Activated naive CD4-positive, alpha-beta T cell treated with anti-CD3 and anti-CD28 coated beads, Interleukin-2, amount 50 U/mL, for 72 hours (primary cell): ENCODE measurements around the gene MAN1A1. TPM values are rescaled to one million over a fixed set of nuclear protein-coding genes. Genes with fewer than 3 reads are reported as not detected.
"Not testable (repeated sequence)": the region's sequence is repeated elsewhere in the genome, so short reads cannot be mapped to it uniquely, and the experiment has no call there.

ENCODE experiments used
- ATAC-seq, 2 donors: fragments of 150-1000 bp; cut with Tn5 transposase; 2 replicates each; pipeline ENCODE4 v1.10.0; 2021; ENCODE audit warnings: mild to moderate bottlenecking in 2 of 2, moderate library complexity in 2 of 2
- DNase-seq, 2 donors: peaks; one replicate each; pipeline ENCODE4 v3.0.0; 2021 to 2022; ENCODE audit warnings: low spot score in 2 of 2
- H3K27ac Mint-ChIP-seq, 2 donors: one replicate each; pipeline ENCODE4 v1.8.0; 2022; ENCODE audit warnings: mild to moderate bottlenecking in 2 of 2, mixed read lengths in 2 of 2
- H3K36me3 Mint-ChIP-seq, 2 donors: one replicate each; pipeline ENCODE4 v1.8.0; 2022; ENCODE audit warnings: mixed read lengths in 2 of 2
- H3K9me3 Mint-ChIP-seq, 2 donors: one replicate each; pipeline ENCODE4 v1.8.0; 2022; ENCODE audit warnings: mixed read lengths in 2 of 2
- total RNA-seq, 2 donors: library from RNA; stranded (reverse); gene quantifications; one replicate each; pipeline ENCODE4 v1.2.3, GENCODE V29; 2022

The MAN1A1 gene
- total RNA-seq, 2 donors from 2014 or later: 18.6 to 25.9 TPM

DNA sequence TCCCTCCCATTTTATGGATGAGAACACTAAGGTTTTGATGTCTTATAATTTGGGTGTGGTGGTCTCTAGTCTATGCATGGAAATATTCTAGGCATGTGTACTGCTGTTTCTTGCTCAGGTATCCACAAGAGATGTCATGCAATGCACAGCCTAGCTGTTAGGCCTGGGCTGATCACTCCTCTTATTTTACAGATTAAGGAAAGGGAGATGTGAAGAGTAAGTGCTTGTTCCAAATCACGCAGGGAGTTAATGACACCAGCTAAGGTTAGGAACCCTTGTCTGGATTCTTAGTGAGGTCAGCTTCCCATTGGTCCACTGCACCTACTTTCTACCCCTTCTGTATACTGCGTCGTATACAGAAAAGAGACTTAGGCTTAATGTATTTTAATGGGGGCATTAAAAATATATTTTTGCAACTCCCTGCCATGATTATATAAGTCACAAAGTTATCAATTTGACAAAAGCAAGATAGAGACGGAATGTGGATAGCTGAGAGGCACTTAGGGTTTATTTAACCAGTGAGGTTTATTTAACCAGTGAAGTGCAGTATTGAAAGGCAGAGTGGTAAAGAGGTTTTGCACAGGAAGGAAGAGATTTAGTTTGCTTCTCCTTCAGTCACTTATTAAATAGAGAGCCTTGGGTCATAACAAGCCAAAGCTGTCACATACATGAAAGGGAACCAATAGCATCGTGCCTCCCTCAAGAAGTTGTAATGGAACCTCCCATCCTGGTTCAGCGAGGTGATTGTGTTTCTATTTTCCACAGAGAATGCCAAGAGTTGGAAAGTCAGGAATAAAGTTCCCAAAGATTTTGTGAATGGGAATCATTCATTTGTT is 176.1 kb downstream of the MAN1A1 start:
- ATAC-seq: no peak
- Mint-ChIP-seq H3K27ac (peak overlapping the region in 1 of 2 donors; percentile 30), H3K9me3 (no peaks in the 10 kb centered on the region), H3K36me3 (no peaks in the 10 kb centered on the region)
- DNase-seq: no peak

DNA sequence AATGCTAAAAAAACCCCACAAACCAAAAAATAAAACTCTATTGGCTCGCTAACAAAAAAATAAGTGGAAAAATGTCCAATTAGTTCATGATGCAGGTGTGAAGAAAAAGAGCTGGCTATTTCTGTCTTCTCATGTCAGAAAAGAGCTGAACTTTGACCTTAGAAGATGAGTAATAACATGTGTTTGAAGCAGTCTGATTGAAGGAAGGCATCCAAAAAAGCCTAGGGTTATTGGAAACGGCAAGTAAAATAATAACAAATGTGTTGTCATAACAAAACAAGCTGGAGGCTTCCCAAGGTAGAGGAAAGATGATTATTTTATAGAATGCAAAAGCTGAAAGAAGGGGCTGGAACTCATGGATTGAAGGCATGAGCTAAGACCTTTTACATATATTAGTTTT is 176.7 kb downstream of the MAN1A1 start:
- Mint-ChIP-seq H3K9me3 (no peaks in the 10 kb centered on the region), H3K27ac (no peak overlapping the region), H3K36me3 (no peaks in the 10 kb centered on the region)
- no peak for DNase-seq
- ATAC-seq: no peak

- ATAC-seq (no peak), DNase-seq (no peak)
- Mint-ChIP-seq H3K27ac (no peak overlapping the region), H3K36me3 (no peaks in the 10 kb centered on the region), H3K9me3 (no peaks in the 10 kb centered on the region)
Measured at GRCh38 chr6:119171864-119172588, 177.5 kb downstream of the MAN1A1 start.

DNA sequence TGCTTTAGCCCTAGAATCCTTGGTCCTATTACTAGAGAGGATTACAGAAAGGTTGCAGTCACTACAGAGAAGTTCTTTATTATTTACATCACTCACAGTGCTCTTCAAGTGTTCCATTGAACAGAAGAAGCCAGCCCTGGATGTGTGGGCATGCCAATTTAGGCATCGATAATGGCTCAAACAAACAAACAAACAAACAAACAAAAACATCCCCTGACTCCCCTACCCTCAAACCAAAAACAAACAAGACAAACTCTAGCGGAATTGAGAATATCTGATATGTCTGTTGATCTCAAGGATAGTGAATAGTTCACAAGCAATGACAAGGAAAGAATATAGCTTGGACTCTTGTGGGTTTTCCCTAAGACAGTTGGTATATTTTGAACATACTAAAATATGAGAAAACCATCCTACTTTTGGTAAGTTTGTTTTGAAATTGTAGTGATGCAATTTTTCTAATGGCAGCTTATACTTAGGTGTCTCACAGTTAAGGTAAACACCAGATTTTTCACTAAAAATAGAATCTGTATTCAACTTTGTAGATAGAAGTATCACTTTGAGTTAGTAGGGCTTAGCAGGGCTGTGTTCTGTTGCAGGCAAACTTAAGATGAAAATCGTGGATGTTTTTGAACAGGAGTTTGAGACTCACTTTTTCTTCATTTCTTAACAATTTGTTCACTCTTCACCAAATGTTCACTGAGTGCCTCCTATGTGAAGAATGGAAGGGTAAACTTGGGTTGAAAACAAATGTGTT is 178.3 kb downstream of the MAN1A1 start:
- no peak overlapping the region for H3K27ac Mint-ChIP-seq
- no peaks in the 10 kb centered on the region for H3K36me3 Mint-ChIP-seq
- peaks cover 0 to 6% of the 10 kb centered on the region in 2 donors for H3K9me3 Mint-ChIP-seq
- no peak for ATAC-seq
- no peak for DNase-seq

GRCh38 chr6:119170447-119171087 is 179.0 kb downstream of the MAN1A1 start:
- Mint-ChIP-seq H3K9me3 (peaks cover 0 to 6% of the 10 kb centered on the region in 2 donors), H3K36me3 (no peaks in the 10 kb centered on the region), H3K27ac (no peak overlapping the region)
- ATAC-seq: no peak
- no peak for DNase-seq

DNA sequence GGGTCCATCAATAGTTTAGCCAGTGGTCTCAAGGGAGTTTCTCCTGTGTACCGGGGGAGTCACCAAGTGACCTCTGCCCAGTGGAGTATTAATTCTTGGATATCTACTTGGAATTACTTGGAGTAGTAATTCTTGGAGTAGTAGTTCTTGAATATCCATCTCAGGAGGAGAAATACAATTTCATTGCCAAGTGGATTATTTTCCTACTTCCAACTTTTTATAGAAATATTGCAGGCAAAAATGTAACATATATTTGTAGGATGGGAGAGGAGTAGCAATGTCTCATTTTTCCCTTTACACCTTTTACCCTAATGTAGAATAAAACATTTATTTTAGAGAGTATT is 179.5 kb downstream of the MAN1A1 start:
- H3K36me3 Mint-ChIP-seq: no peaks in the 10 kb centered on the region
- ATAC-seq (no peak), DNase-seq (no peak)
- peaks cover 0 to 6% of the 10 kb centered on the region in 2 donors for H3K9me3 Mint-ChIP-seq
- no peak overlapping the region for H3K27ac Mint-ChIP-seq

- ATAC-seq, H3K36me3 Mint-ChIP-seq, H3K9me3 Mint-ChIP-seq, H3K27ac Mint-ChIP-seq, DNase-seq: not testable (repeated sequence)
Measured at GRCh38 chr6:119169355-119169754, 180.2 kb downstream of the MAN1A1 start.

DNA sequence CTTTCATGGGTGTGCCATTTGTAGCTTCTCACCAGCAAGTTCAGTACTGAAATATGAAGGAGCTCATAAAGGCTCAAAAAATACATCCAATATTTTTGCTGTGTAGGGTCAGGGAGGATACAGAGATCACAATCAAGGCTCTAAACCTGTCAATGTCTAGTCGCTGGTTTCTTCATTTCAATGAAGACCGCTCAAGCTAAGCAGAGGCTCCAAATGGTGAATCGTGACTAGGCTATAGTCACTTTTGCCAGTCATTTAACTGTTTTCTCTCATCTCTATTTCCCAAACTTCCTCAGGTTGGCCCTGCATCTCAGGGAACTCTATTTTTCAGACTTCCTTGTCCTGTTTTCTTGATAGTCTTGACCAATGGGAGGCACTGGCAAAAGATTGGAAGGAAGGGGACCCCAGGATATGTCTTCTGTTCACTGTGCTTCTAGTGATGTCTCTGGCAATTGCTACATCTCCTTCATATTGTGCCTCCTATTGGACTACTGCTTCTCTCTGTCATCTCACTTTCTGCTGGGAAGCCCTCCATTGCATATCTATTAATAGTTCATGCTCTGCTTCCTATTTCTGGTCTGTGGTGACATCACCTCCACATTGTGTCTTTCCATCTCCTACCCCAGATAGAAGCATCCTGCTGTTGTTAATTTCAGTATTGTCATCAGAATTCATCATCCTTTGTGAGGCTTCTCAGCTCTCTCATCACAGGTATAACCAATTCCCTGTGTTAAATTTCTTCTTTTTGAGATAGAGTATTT is 183.4 kb downstream of the MAN1A1 start:
- no peaks in the 10 kb centered on the region for H3K36me3 Mint-ChIP-seq
- peaks cover 0 to 6% of the 10 kb centered on the region in 2 donors for H3K9me3 Mint-ChIP-seq
- ATAC-seq: no peak
- no peak overlapping the region for H3K27ac Mint-ChIP-seq
- no peak for DNase-seq

- Mint-ChIP-seq H3K27ac (no peak overlapping the region), H3K9me3 (peaks cover 0 to 6% of the 10 kb centered on the region in 2 donors), H3K36me3 (no peaks in the 10 kb centered on the region)
- DNase-seq (no peak), ATAC-seq (no peak)
Measured at GRCh38 chr6:119163006-119163405, 186.6 kb downstream of the MAN1A1 start.

DNA sequence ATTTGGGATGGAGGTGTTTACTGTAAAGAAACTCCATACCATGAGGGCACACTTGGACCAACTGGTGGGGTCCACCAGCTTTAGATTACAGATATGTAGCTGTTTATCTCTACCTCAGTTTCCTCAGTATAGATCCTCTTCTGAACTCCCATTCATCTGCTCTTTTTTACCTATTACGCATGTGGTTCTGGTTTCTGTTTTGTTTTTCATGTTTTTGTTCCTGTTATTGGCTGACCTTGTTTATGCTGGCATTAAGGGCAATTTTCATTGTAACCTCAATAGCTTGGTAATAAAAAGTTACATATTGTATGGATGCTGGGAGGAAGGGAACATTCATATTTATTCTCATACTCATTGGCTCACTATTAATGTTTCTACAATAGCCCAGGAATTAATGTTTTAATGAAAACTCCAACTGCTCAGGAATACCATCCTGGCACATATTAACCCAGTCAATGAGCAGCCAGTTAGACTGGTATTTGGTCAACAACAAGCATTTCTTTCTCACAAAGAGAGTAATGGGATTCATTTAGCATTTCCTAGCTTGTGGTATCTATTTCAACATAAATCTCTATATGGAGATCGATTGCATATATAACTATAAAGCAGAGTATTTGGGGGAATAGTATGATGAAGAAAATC is 187.3 kb downstream of the MAN1A1 start:
- Mint-ChIP-seq H3K27ac (peak overlapping the region in 1 of 2 donors; percentile 11), H3K9me3 (peaks cover 0 to 6% of the 10 kb centered on the region in 2 donors), H3K36me3 (no peaks in the 10 kb centered on the region)
- ATAC-seq (no peak), DNase-seq (no peak)

DNA sequence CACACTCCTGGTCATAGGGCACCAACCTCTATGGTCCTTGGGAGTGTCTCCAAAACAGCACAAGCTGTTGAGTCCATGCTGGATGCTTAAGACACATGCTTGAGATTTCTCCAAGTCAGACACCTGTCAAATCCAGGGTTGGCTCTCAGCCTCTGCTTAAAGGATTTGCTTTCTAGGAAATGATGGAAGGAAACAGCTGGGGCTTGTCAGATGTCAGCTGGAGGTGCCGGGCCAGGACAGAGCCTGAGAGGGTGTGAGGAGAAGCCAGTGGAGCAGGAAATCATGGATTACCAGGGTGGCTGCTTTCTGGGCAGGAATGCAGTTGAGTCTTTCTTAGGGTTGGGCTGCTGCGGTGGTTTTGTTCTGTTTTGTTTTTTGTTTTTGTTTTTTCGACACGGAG is 188.1 kb downstream of the MAN1A1 start:
- H3K9me3 Mint-ChIP-seq: peaks cover 0 to 2% of the 10 kb centered on the region in 2 donors
- ATAC-seq (no peak), DNase-seq (no peak)
- no peaks in the 10 kb centered on the region for H3K36me3 Mint-ChIP-seq
- peak overlapping the region; percentile 11 to 58 for H3K27ac Mint-ChIP-seq

- ATAC-seq (no peak), DNase-seq (no peak)
- Mint-ChIP-seq H3K36me3 (no peaks in the 10 kb centered on the region), H3K27ac (no peak overlapping the region), H3K9me3 (no peaks in the 10 kb centered on the region)
Measured at GRCh38 chr6:119160911-119161310, 188.7 kb downstream of the MAN1A1 start.

DNA sequence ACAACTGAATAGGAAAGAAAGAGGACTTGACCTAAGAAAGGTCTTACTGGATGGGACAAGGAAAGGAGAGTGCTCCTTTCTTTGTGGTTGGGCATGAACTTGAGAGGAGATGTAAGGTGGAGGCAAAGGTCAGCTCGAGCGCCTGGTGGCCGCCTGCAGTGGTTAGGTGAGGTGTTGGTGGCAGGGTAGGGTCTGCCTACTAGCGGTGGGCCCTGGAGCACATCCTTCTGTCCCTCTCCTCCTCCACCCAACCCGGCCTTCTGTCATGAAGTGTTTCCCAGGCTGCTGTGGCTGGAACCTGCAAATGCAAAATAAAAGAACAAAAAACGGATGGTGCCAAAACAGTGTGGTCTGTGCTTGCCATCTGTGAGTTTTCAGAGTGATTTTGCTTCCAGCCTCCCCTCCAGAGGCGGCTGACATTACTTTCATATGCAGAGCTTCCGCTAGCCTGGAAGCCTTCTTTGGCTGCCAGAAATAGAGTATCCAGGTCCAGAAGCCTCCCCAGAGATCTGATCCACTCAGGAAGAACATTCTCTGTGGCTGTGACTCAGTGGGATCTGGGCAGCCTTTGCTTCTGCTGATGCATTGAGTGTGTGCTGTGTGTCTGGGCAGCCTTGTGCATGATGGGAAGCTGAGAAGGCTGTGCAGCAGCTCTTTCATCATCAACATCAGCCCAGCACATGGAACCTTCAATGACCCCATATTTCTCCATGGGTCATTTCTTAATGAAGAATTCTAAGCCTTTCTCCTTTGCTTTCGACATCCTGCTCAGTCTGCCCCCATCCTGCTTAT is 191.3 kb downstream of the MAN1A1 start:
- DNase-seq (no peak), ATAC-seq (no peak)
- Mint-ChIP-seq H3K36me3 (no peaks in the 10 kb centered on the region), H3K27ac (no peak overlapping the region), H3K9me3 (no peaks in the 10 kb centered on the region)

GRCh38 chr6:119157506-119157815 is 192.1 kb downstream of the MAN1A1 start:
- Mint-ChIP-seq H3K36me3 (no peaks in the 10 kb centered on the region), H3K27ac (no peak overlapping the region), H3K9me3 (no peaks in the 10 kb centered on the region)
- ATAC-seq (no peak), DNase-seq (no peak)

- no peak overlapping the region for H3K27ac Mint-ChIP-seq
- H3K36me3 Mint-ChIP-seq: no peaks in the 10 kb centered on the region
- H3K9me3 Mint-ChIP-seq: peaks cover 0 to 3% of the 10 kb centered on the region in 2 donors
- no peak for ATAC-seq
- DNase-seq: no peak
Measured at GRCh38 chr6:119156757-119157505, 192.6 kb downstream of the MAN1A1 start.
